GM13976 (cell line): ENCODE data around the gene CCDC186.

ENCODE experiments used
- DNase-seq: peaks from one replicate; pipeline ENCODE4 v3.0.0; 2012; ENCODE audit warnings: low spot score
- in situ Hi-C: fragments of 300-500 bp; cut with MboI; formaldehyde crosslinking; loops from one replicate; pipeline ENCODE4 v1.12.0; 2022; ENCODE audit warnings: low sequenced_read_pairs, mixed read lengths, inconsistent platforms; ENCODE audit not compliant: unreplicated experiment
- TF ChIP-seq, protein P1 (sequence below): IDR thresholded peaks from 2 replicates; pipeline ENCODE4 v1.5.1; 2012; ENCODE audit warnings: borderline replicate concordance, mild to moderate bottlenecking; ENCODE audit not compliant: insufficient read depth; ENCODE audit errors: extremely low read depth, missing control alignments, control extremely low read depth

Gene CCDC186

GRCh38 chr10:114071178-114071577 is 102.8 kb downstream of the CCDC186 start:
- in situ Hi-C loops, result no loop called here
- no peak for DNase-seq
- TF ChIP-seq, protein P1, sequence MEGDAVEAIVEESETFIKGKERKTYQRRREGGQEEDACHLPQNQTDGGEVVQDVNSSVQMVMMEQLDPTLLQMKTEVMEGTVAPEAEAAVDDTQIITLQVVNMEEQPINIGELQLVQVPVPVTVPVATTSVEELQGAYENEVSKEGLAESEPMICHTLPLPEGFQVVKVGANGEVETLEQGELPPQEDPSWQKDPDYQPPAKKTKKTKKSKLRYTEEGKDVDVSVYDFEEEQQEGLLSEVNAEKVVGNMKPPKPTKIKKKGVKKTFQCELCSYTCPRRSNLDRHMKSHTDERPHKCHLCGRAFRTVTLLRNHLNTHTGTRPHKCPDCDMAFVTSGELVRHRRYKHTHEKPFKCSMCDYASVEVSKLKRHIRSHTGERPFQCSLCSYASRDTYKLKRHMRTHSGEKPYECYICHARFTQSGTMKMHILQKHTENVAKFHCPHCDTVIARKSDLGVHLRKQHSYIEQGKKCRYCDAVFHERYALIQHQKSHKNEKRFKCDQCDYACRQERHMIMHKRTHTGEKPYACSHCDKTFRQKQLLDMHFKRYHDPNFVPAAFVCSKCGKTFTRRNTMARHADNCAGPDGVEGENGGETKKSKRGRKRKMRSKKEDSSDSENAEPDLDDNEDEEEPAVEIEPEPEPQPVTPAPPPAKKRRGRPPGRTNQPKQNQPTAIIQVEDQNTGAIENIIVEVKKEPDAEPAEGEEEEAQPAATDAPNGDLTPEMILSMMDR, result no peak
